ENCODE measurements around the gene IFT43.

GRCh38 chr14:75960231-75960630 lies 25.3 kb upstream of the IFT43 start:
- no peak for TF ChIP-seq POLR2A (IDR thresholded peaks at IDR 0.05)
- TF ChIP-seq CTCF (IDR thresholded peaks at IDR 0.05) = no peak

Measured in transverse colon (tissue), 3 donors.